Tibial artery (tissue), 4 donors: ENCODE data around the gene SYT6.

ENCODE experiments used
- DNase-seq, 2 donors: peaks; one replicate each; pipeline ENCODE4 v3.0.0-alpha.2; 2019
- H3K27ac ChIP-seq, 2 donors: fragments of 200-600 bp; sonication (generic) in 1 of 2; 1 replicate in 1 of 2; 2 replicates in 1 of 2; pipeline ENCODE4 v1.5.1; 2018 to 2019; ENCODE audit warnings: mild to moderate bottlenecking in 1 of 2
- H3K27me3 ChIP-seq, 2 donors: fragments of 200-600 bp; sonication (generic) in 1 of 2; one replicate each; pipeline versions ENCODE4 v1.5.1 to v1.6.0; 2016 to 2019
- H3K36me3 ChIP-seq, 3 donors: fragments of 200-600 bp; sonication (generic) in 2 of 3; one replicate each; pipeline ENCODE4 v1.5.1; 2016 to 2019; ENCODE audit warnings: mild to moderate bottlenecking in 2 of 3
- H3K4me1 ChIP-seq, 4 donors: fragments of 200-600 bp; sonication (generic) in 2 of 4; 1 replicate in 3 of 4; 2 replicates in 1 of 4; pipeline ENCODE4 v1.5.1; 2016 to 2019
- H3K4me3 ChIP-seq, 2 donors: fragments of 200-600 bp; sonication (generic) in 1 of 2; 1 replicate in 1 of 2; 2 replicates in 1 of 2; pipeline ENCODE4 v1.5.1; 2018 to 2019; ENCODE audit warnings: mild to moderate bottlenecking in 2 of 2
- H3K9me3 ChIP-seq, 3 donors: fragments of 200-600 bp; sonication (generic) in 1 of 3; one replicate each; pipeline ENCODE4 v1.5.1; 2016 to 2019
- CTCF ChIP-seq, 2 experiments: fragments of 200-600 bp in 1 of 2; fragments of 450-650 bp in 1 of 2; IDR thresholded peaks; one replicate each; pipeline ENCODE4 v1.5.1; 2017 to 2019; ENCODE audit warnings: antibody characterized with exemption in 2 of 2, mild to moderate bottlenecking in 1 of 2, moderate library complexity in 1 of 2
- intact Hi-C: fragments of 100-400 bp; cut with DNase I; formaldehyde crosslinking; loops from one replicate; pipeline ENCODE4 v1.15.0; 2023; ENCODE audit warnings: low total_unique reads

Gene SYT6

GRCh38 chr1:114117654-114118053, 36.0 kb downstream of the SYT6 start:
- H3K27me3 ChIP-seq, result no peaks in the 10 kb centered on the region
- no peak overlapping the region for H3K27ac ChIP-seq
- intact Hi-C loops, result no loop called here
- H3K36me3 ChIP-seq, result no peaks in the 10 kb centered on the region
- no peak for DNase-seq
- H3K4me1 ChIP-seq, result no peaks in the 10 kb centered on the region
- TF ChIP-seq CTCF (IDR thresholded peaks at IDR 0.05), result no peak
- no peak overlapping the region for H3K4me3 ChIP-seq
- H3K9me3 ChIP-seq, result no peaks in the 10 kb centered on the region

- Histone ChIP-seq H3K27me3 (no peaks in the 10 kb centered on the region), H3K9me3 (no peaks in the 10 kb centered on the region), H3K4me1 (no peaks in the 10 kb centered on the region), H3K4me3 (no peak overlapping the region), H3K27ac (no peak overlapping the region), H3K36me3 (no peaks in the 10 kb centered on the region)
- DNase-seq, result no peak
- intact Hi-C loops, result no loop called here
- TF ChIP-seq CTCF (IDR thresholded peaks at IDR 0.05), result no peak
Observed at GRCh38 chr1:114116086-114116485, 37.6 kb downstream of the SYT6 start.

DNA sequence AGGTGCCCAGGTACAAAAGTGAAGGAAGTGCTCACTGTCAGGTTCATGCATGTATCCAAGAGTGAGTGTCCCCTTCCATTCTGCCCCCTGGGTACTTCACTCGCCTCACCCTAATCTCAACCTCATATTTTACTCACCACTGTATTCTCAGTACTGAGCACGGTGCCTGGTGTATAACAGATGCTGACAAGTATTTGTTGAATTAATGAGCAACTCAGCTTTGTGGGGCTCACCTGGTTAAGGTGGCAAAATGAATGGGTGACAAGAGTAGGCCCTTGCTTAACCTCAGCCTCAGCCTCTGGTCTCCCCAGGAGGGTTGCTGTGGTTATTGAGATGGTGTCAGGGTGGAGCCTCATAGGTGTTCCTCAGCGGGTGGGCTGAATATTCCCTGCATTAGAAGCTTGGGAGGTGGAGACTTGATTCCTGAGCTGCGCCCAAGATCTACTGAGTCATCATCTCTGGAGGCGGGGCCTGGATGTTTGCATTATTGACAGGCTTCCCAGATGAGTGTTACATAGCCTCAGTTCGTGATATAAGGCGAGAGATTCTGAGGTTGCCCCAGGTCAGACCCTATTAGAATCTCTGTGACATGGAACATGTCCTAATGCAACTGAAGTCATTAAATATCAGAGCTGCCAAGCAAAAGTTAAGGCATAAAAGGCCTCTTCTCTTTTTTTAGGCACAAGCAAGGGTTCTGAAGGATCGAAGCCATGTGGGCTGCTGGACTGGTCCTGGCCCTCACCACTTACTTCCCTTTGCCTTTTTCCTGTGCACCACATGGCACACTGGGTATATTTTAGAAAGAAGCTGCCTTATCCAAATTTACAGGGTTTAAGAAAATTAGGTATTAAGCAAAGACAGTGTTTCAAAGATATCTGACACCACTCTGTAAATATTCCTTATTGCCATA, 39.2 kb downstream of the SYT6 start:
- no peaks in the 10 kb centered on the region for H3K27me3 ChIP-seq
- TF ChIP-seq CTCF (IDR thresholded peaks at IDR 0.05), result no peak
- no peaks in the 10 kb centered on the region for H3K36me3 ChIP-seq
- no peaks in the 10 kb centered on the region for H3K9me3 ChIP-seq
- no peak for DNase-seq
- intact Hi-C loops, result no loop called here
- no peak overlapping the region for H3K27ac ChIP-seq
- no peaks in the 10 kb centered on the region for H3K4me1 ChIP-seq
- no peak overlapping the region for H3K4me3 ChIP-seq

- no peak overlapping the region for H3K4me3 ChIP-seq
- H3K9me3 ChIP-seq, result no peaks in the 10 kb centered on the region
- peak; percentile 48 to 69 for DNase-seq
- TF ChIP-seq CTCF (IDR thresholded peaks at IDR 0.05), result no peak
- H3K4me1 ChIP-seq, result no peaks in the 10 kb centered on the region
- no peaks in the 10 kb centered on the region for H3K27me3 ChIP-seq
- no peak overlapping the region for H3K27ac ChIP-seq
- intact Hi-C loops, result no loop called here
- no peaks in the 10 kb centered on the region for H3K36me3 ChIP-seq
Observed at GRCh38 chr1:114113411-114114184, 40.1 kb downstream of the SYT6 start.

DNA sequence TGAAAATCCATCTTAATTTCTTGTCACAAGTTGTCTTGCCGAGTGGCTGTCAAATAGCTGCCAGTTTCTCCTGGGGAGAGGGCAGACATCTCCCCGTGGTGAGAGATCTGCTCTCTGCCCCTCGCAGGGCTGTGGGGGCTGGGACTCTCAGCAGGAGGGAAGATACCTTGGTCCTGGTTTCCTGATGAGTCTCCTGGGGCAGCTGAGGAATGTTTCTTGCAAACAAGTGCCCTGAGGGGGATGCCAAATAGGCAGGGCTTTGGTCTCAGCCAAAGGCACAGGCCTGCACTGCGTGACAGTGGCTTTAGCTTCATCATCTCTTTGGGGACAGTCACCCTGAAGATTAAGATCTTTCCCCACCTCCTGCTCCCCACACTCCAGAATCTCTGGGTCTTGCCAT, 40.9 kb downstream of the SYT6 start:
- H3K27ac ChIP-seq, result no peak overlapping the region
- DNase-seq, result no peak
- no peaks in the 10 kb centered on the region for H3K27me3 ChIP-seq
- H3K9me3 ChIP-seq, result no peaks in the 10 kb centered on the region
- no peak for TF ChIP-seq CTCF (IDR thresholded peaks at IDR 0.05)
- no peak overlapping the region for H3K4me3 ChIP-seq
- intact Hi-C loops, result no loop called here
- no peaks in the 10 kb centered on the region for H3K36me3 ChIP-seq
- H3K4me1 ChIP-seq, result no peaks in the 10 kb centered on the region
